Endothelial cell of umbilical vein (primary cell): ENCODE measurements around the gene ICAM5.

Experiments
- CTCF ChIP-seq, 2 donors: IDR thresholded peaks; 1 replicate in 1 of 2; 2 replicates in 1 of 2; pipeline ENCODE4 v1.5.1; 2011; ENCODE audit warnings: low read length in 2 of 2, mild to moderate bottlenecking in 2 of 2, moderate library complexity in 2 of 2, control low read depth in 1 of 2, inconsistent platforms in 1 of 2, low read depth in 1 of 2; ENCODE audit not compliant: insufficient read depth in 1 of 2; ENCODE audit errors: extremely low read depth in 1 of 2
- FOS ChIP-seq: IDR thresholded peaks from 2 replicates; pipeline ENCODE4 v1.6.1; 2011; ENCODE audit warnings: mild to moderate bottlenecking, low read length, moderate library complexity, borderline replicate concordance; ENCODE audit not compliant: insufficient read depth
- MAX ChIP-seq: IDR thresholded peaks from 2 replicates; pipeline ENCODE4 v1.6.1; 2011; ENCODE audit not compliant: insufficient read depth, insufficient read length
- MYC ChIP-seq: IDR thresholded peaks from one replicate; pipeline ENCODE4 v1.6.1; 2011; ENCODE audit warnings: mild to moderate bottlenecking, low read depth, low read length
- POLR2A ChIP-seq: IDR thresholded peaks from 2 replicates; pipeline ENCODE4 v1.6.1; 2012; ENCODE audit warnings: low read depth, mild to moderate bottlenecking, control low read depth, low read length
- POLR2AphosphoS5 ChIP-seq: IDR thresholded peaks from 2 replicates; pipeline ENCODE4 v1.6.1; 2012; ENCODE audit warnings: low read depth, mild to moderate bottlenecking, control low read depth, low read length, moderate library complexity; ENCODE audit not compliant: insufficient read depth

GRCh38 chr19:10295847-10296591 lies 6.3 kb downstream of the ICAM5 start:
- no peak for TF ChIP-seq POLR2A
- TF ChIP-seq CTCF (IDR thresholded peaks at IDR 0.05; ENCODE audit: extremely low read depth in 1 of 2, insufficient read depth in 1 of 2, low read depth in 1 of 2, low read length in 2 of 2), result no peak
- TF ChIP-seq FOS, result no peak
- no peak for TF ChIP-seq MYC
- TF ChIP-seq POLR2AphosphoS5, result no peak
- TF ChIP-seq MAX, result no peak
